Liver (tissue), 9 donors: ENCODE data around the gene BEST2. TPM values are rescaled to one million over a fixed set of nuclear protein-coding genes. Genes with fewer than 3 reads are reported as not detected.

ENCODE experiments used
- DNase-seq: peaks from one replicate; pipeline ENCODE4 v3.0.0-alpha.2; 2017; ENCODE audit warnings: low spot score
- H3K27ac ChIP-seq, 2 donors: one replicate each; pipeline ENCODE4 v1.7.0; 2013; ENCODE audit warnings: inconsistent platforms in 2 of 2, low read length in 2 of 2, control low read depth in 1 of 2, low read depth in 1 of 2, mild to moderate bottlenecking in 1 of 2
- H3K27me3 ChIP-seq, 4 donors: one replicate each; pipeline versions ENCODE4 v1.6.1 to v1.7.0; 2013; ENCODE audit warnings: low read length in 3 of 4, inconsistent platforms in 1 of 4, mild to moderate bottlenecking in 1 of 4, moderate library complexity in 1 of 4; ENCODE audit not compliant: control insufficient read depth in 4 of 4, insufficient read depth in 4 of 4
- H3K36me3 ChIP-seq, 4 donors: one replicate each; pipeline versions ENCODE4 v1.6.1 to v1.7.0; 2013; ENCODE audit warnings: low read length in 3 of 4, mild to moderate bottlenecking in 3 of 4, low read depth in 1 of 4, moderate library complexity in 1 of 4; ENCODE audit not compliant: control insufficient read depth in 4 of 4, insufficient read depth in 3 of 4
- H3K4me1 ChIP-seq, 4 donors: one replicate each; pipeline versions ENCODE4 v1.6.1 to v1.7.0; 2013; ENCODE audit warnings: low read length in 3 of 4, mild to moderate bottlenecking in 3 of 4, moderate library complexity in 1 of 4; ENCODE audit not compliant: control insufficient read depth in 4 of 4, insufficient read depth in 4 of 4
- H3K4me3 ChIP-seq, 3 donors: one replicate each; pipeline versions ENCODE4 v1.6.1 to v1.7.0; 2013; ENCODE audit warnings: low read length in 3 of 3, control low read depth in 1 of 3, low read depth in 1 of 3, mild to moderate bottlenecking in 1 of 3
- H3K9ac ChIP-seq, 2 donors: one replicate each; pipeline ENCODE4 v1.7.0; 2013; ENCODE audit warnings: low read length in 2 of 2, mild to moderate bottlenecking in 2 of 2, moderate library complexity in 2 of 2, control low read depth in 1 of 2, low read depth in 1 of 2
- H3K9me3 ChIP-seq, 4 donors: one replicate each; pipeline versions ENCODE4 v1.6.1 to v1.7.0; 2013; ENCODE audit warnings: low read length in 3 of 4; ENCODE audit not compliant: control insufficient read depth in 4 of 4
- FOXA2 ChIP-seq: IDR thresholded peaks from 2 replicates; pipeline ENCODE4 v1.6.1; 2016; ENCODE audit warnings: antibody characterized with exemption
- JUND ChIP-seq, 2 donors: IDR thresholded peaks; 2 replicates each; pipeline ENCODE4 v1.6.1; 2016; ENCODE audit warnings: antibody characterized with exemption in 2 of 2
- NR2F2 ChIP-seq: IDR thresholded peaks from 2 replicates; pipeline ENCODE4 v1.6.1; 2016; ENCODE audit warnings: antibody characterized with exemption
- RAD21 ChIP-seq, 2 donors: IDR thresholded peaks; 2 replicates each; pipeline ENCODE4 v1.6.1; 2016; ENCODE audit warnings: antibody characterized with exemption in 2 of 2, mild to moderate bottlenecking in 2 of 2
- TAF1 ChIP-seq: conservative IDR thresholded peaks from 2 replicates; pipeline ENCODE4 v1.6.1; 2016; ENCODE audit warnings: antibody characterized with exemption, mild to moderate bottlenecking
- WGBS: extraction: QIAGEN DNeasy Blood & Tissue Kit; methylation state at CpG from one replicate; pipeline ENCODE4 v1.1.7; 2013; 5-methylcytosine and 5-hydroxymethylcytosine counted together
- polyA plus RNA-seq, 2 donors: library from polyadenylated mRNA; stranded (reverse) in 1 of 2; unstranded in 1 of 2; fragments of 200-250 nt in 1 of 2; fragments of >200 nt in 1 of 2; fragmentation: Nextera tagmentation in 1 of 2; extraction: Ambion mirVana in 1 of 2; gene quantifications; one replicate each; pipeline versions ENCODE4 v1.2.1 to v1.2.3, GENCODE V29; 2013 to 2015
- total RNA-seq, 2 donors: library from RNA; depleted of rRNA; stranded (reverse); fragments of >200 nt; gene quantifications; one replicate each; pipeline ENCODE4 v1.2.3, GENCODE V29; 2014
- TF ChIP-seq, protein P1 (sequence below): fragments of 150-350 bp; IDR thresholded peaks from 2 replicates; pipeline ENCODE4 v1.5.1; 2017; ENCODE audit warnings: improper control_type of control experiment, low read depth, low read length; ENCODE audit not compliant: missing input control
- donor health status: healthy.
- donor health status: healthy.
- donor health status: healthy.
- donor health status: healthy.
- donor health status: healthy.

Gene BEST2
- total and polyA plus RNA-seq, 4 donors, result not detected

DNA sequence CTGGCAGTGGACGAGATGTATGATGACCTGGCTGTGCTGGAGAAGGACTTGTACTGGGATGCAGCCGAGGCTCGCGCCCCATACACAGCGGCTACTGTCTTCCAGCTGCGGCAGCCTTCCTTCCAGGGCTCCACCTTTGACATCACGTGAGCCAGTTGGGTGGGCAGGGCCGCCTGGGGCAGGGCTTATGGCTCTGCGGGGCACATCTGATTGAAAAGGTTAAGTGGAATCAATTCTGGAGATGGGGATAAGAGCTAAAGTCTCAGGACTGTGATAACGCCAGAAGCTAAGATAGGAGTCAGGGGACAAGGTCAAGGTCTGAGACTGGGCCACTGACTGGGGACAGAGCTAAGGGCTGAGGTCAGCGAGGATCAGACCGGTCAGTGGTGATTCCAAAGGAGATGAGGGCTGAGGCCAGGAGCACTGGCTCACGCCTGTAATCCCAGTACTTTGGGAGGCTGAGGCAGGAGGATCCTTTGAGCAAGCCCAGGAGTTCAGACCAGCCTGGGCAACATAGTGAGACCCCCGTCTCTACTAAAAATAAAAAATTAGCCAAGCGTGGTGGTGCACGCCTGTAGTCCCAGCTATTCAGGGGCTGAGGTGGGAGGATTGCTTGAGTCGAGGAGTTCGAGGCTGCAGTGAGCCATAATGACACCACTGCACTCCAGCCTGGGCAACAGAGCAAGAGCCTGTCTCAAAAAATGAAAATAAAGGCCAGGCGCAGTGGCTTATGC lies 4.7 kb downstream of the BEST2 start:
- no peak overlapping the region for H3K9ac ChIP-seq
- H3K9me3 ChIP-seq, result no peaks in the 10 kb centered on the region
- no peaks in the 10 kb centered on the region for H3K36me3 ChIP-seq
- no peak for DNase-seq
- peaks cover 2 to 8% (median 6%) of the 10 kb centered on the region in 4 donors for H3K4me1 ChIP-seq
- no peak overlapping the region for H3K4me3 ChIP-seq
- WGBS, result 77% methylated on average over 19 of the region's 19 CpGs
- peaks cover 0 to 2% (median 0%) of the 10 kb centered on the region in 4 donors for H3K27me3 ChIP-seq
- H3K27ac ChIP-seq, result no peak overlapping the region
- TF ChIP-seq NR2F2, result no peak

DNA sequence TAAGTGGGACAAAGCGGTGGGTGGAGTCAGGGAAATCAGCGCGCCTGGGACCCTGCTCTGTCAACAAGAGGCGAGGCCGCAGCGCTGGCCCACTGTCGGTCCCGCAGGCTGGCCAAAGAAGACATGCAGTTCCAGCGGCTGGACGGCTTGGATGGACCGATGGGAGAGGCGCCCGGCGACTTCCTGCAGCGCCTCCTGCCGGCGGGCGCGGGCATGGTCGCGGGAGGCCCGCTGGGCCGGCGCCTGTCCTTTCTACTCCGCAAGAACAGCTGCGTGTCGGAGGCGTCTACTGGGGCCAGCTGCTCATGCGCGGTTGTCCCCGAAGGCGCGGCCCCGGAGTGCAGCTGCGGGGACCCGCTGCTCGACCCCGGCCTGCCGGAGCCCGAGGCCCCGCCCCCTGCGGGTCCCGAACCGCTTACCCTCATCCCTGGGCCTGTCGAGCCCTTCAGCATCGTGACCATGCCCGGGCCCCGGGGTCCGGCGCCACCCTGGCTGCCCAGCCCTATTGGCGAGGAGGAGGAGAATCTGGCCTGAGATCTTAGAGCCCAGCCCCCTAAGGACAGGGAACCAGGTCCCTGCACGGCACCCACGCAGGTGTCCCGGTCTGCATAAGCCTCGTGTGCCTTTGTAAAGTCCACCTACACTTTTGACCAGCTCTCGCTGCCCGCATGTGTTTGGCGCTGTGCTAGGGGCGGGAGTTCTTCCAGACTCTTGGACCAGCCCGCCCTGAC lies 6.1 kb downstream of the BEST2 start:
- Histone ChIP-seq H3K27ac (no peak overlapping the region), H3K9me3 (no peaks in the 10 kb centered on the region), H3K36me3 (peaks cover 0 to 4% (median 0%) of the 10 kb centered on the region in 4 donors), H3K9ac (no peak overlapping the region), H3K4me3 (peak overlapping the region in 1 of 3 donors; percentile 46), H3K27me3 (peaks cover 0 to 2% (median 0%) of the 10 kb centered on the region in 4 donors), H3K4me1 (peaks cover 2 to 8% (median 6%) of the 10 kb centered on the region in 4 donors)
- 3% methylated on average over 60 of the region's 60 CpGs for WGBS
- DNase-seq, result peak; percentile 82
- no peak for TF ChIP-seq JUND (IDR thresholded peaks at IDR 0.05)
- TF ChIP-seq RAD21 (IDR thresholded peaks at IDR 0.05), result peak; percentile 73 to 83
- TF ChIP-seq, protein P1, sequence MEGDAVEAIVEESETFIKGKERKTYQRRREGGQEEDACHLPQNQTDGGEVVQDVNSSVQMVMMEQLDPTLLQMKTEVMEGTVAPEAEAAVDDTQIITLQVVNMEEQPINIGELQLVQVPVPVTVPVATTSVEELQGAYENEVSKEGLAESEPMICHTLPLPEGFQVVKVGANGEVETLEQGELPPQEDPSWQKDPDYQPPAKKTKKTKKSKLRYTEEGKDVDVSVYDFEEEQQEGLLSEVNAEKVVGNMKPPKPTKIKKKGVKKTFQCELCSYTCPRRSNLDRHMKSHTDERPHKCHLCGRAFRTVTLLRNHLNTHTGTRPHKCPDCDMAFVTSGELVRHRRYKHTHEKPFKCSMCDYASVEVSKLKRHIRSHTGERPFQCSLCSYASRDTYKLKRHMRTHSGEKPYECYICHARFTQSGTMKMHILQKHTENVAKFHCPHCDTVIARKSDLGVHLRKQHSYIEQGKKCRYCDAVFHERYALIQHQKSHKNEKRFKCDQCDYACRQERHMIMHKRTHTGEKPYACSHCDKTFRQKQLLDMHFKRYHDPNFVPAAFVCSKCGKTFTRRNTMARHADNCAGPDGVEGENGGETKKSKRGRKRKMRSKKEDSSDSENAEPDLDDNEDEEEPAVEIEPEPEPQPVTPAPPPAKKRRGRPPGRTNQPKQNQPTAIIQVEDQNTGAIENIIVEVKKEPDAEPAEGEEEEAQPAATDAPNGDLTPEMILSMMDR, result peak; percentile 92

DNA sequence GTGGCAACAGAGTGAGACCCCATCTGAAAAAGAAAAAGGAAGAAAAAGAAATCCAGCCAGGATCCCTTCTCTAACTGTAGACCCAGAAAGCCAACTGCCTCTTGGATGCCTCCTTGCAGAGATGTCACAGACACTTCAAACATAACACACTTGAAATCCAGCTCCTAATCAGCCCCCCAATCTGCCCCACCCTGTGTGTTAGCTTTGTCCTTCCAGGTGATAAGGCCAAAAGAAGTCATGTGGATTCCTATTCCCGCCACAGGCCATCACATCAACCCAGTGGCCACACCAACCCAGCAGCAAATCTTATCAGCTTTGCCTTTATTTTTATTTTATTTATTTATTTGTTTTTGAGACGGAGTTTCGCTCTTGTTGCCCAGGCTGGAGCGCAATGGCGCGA lies 8.1 kb downstream of the BEST2 start:
- TF ChIP-seq FOXA2 (no peak), TAF1 (no peak), RAD21 (IDR thresholded peaks at IDR 0.05) (no peak), NR2F2 (no peak)
- TF ChIP-seq, protein P1, result no peak
- no peak overlapping the region for H3K9ac ChIP-seq
- 92% methylated on average over 6 of the region's 6 CpGs for WGBS
- H3K27me3 ChIP-seq, result no peaks in the 10 kb centered on the region
- no peak overlapping the region for H3K4me3 ChIP-seq
- no peak overlapping the region for H3K27ac ChIP-seq
- no peaks in the 10 kb centered on the region for H3K9me3 ChIP-seq
- peaks cover 2 to 12% (median 6%) of the 10 kb centered on the region in 4 donors for H3K36me3 ChIP-seq
- no peak for DNase-seq
- H3K4me1 ChIP-seq, result peaks cover 2 to 14% (median 6%) of the 10 kb centered on the region in 4 donors
